GM23338 (cell line): ENCODE measurements around the gene CAPG. TPM values are rescaled to one million over a fixed set of nuclear protein-coding genes. Genes with fewer than 3 reads are reported as not detected.

Experiments
- ATAC-seq: fragments of 200-7000 bp; cut with Tn5 transposase; 3 replicates; pipeline ENCODE4 v1.9.1; 2020
- DNase-seq: peaks from one replicate; pipeline ENCODE4 v3.0.0-alpha.2; 2015; ENCODE audit warnings: low spot score
- H2AFZ ChIP-seq: fragments of 200-600 bp; sonication (generic); 2 replicates; pipeline ENCODE4 v1.8.0; 2016; ENCODE audit warnings: antibody characterized with exemption, mild to moderate bottlenecking, moderate library complexity
- H3F3A ChIP-seq: fragments of 200-600 bp; sonication (generic); replicated peaks from 2 replicates; pipeline ENCODE4 v1.8.0; 2017; ENCODE audit warnings: antibody characterized with exemption, mixed run types, low read depth
- H3K27ac ChIP-seq: fragments of 200-600 bp; sonication (generic); 2 replicates; pipeline ENCODE4 v1.6.1; 2016; ENCODE audit warnings: low read depth
- H3K27me3 ChIP-seq: fragments of 200-600 bp; sonication (generic); 2 replicates; pipeline ENCODE4 v1.8.0; 2016; ENCODE audit warnings: mild to moderate bottlenecking, mixed run types, moderate library complexity; ENCODE audit not compliant: insufficient read depth
- H3K36me3 ChIP-seq: fragments of 200-600 bp; sonication (generic); 2 replicates; pipeline ENCODE4 v1.8.0; 2016; ENCODE audit warnings: mild to moderate bottlenecking; ENCODE audit not compliant: insufficient read depth
- H3K4me1 ChIP-seq: fragments of 200-600 bp; sonication (generic); 2 replicates; pipeline ENCODE4 v1.8.0; 2016; ENCODE audit warnings: mild to moderate bottlenecking, moderate library complexity; ENCODE audit not compliant: insufficient read depth
- H3K4me2 ChIP-seq: fragments of 200-600 bp; sonication (generic); 2 replicates; pipeline ENCODE4 v1.7.1; 2017; ENCODE audit warnings: mixed run types
- H3K4me3 ChIP-seq: fragments of 200-600 bp; sonication (generic); 2 replicates; pipeline ENCODE4 v1.6.1; 2016; ENCODE audit warnings: mixed run types
- H3K79me2 ChIP-seq: fragments of 200-600 bp; sonication (generic); replicated peaks from 2 replicates; pipeline ENCODE4 v1.8.0; 2017; ENCODE audit warnings: mild to moderate bottlenecking; ENCODE audit not compliant: insufficient read depth
- H3K9me2 ChIP-seq: fragments of 200-600 bp; sonication (generic); 2 replicates; pipeline ENCODE4 v1.8.0; 2017; ENCODE audit not compliant: insufficient read depth
- H4K20me1 ChIP-seq: fragments of 200-600 bp; sonication (generic); replicated peaks from 2 replicates; pipeline ENCODE4 v1.8.0; 2017; ENCODE audit warnings: mild to moderate bottlenecking; ENCODE audit not compliant: insufficient read depth
- H3K27ac Mint-ChIP-seq: 2 replicates; pipeline ENCODE4 v1.8.0; 2020; ENCODE audit warnings: inconsistent platforms, mild to moderate bottlenecking, moderate library complexity, mixed read lengths
- H3K27me3 Mint-ChIP-seq: 3 replicates; pipeline ENCODE4 v1.8.0; 2022; ENCODE audit warnings: low read depth, mild to moderate bottlenecking, moderate library complexity, mixed read lengths, inconsistent platforms; ENCODE audit not compliant: insufficient read depth, poor library complexity
- H3K36me3 Mint-ChIP-seq: 3 replicates; pipeline ENCODE4 v1.8.0; 2021; ENCODE audit warnings: low read depth, mild to moderate bottlenecking, inconsistent platforms, moderate library complexity, mixed read lengths
- H3K4me1 Mint-ChIP-seq: 3 replicates; pipeline ENCODE4 v1.8.0; 2020; ENCODE audit warnings: mild to moderate bottlenecking, inconsistent platforms, mixed read lengths
- H3K4me3 Mint-ChIP-seq: 3 replicates; pipeline ENCODE4 v1.8.0; 2021; ENCODE audit warnings: moderate library complexity, mild to moderate bottlenecking, inconsistent platforms, mixed read lengths
- H3K9me3 Mint-ChIP-seq: 3 replicates; pipeline ENCODE4 v1.8.0; 2020; ENCODE audit warnings: moderate library complexity, mild to moderate bottlenecking, inconsistent platforms, mixed read lengths
- CREB1 ChIP-seq: fragments of 250-450 bp; sonication (Bioruptor Pico); IDR thresholded peaks from 2 replicates; pipeline ENCODE4 v1.5.0; 2020; ENCODE audit warnings: low read depth, mild to moderate bottlenecking, moderate library complexity
- CTCF ChIP-seq, 2 experiments: fragments of 200-600 bp in 1 of 2; sonication (generic) in 1 of 2; conservative IDR thresholded peaks; 2 replicates each; pipeline versions ENCODE4 v1.5.1 to v1.6.1; 2016 to 2017; ENCODE audit warnings: antibody characterized with exemption in 2 of 2, low read depth in 2 of 2, mild to moderate bottlenecking in 2 of 2, moderate library complexity in 1 of 2
- EZH2phosphoT487 ChIP-seq: fragments of 200-600 bp; sonication (generic); IDR thresholded peaks from one replicate; pipeline ENCODE4 v1.8.1; 2018; ENCODE audit warnings: antibody characterized with exemption; ENCODE audit not compliant: unreplicated experiment
- NANOG ChIP-seq: IDR thresholded peaks from 2 replicates; pipeline ENCODE4 v1.6.1; 2016; ENCODE audit warnings: antibody characterized with exemption, borderline replicate concordance
- ZNF331 ChIP-seq: fragments of 250-450 bp; sonication (Bioruptor Pico); IDR thresholded peaks from 2 replicates; pipeline ENCODE4 v1.5.0; 2020; ENCODE audit warnings: low read depth, mild to moderate bottlenecking, moderate library complexity
- polyA plus RNA-seq: library from polyadenylated mRNA; unstranded; fragments of >200 nt; fragmentation: Nextera tagmentation; extraction: Ambion mirVana; gene quantifications from 2 replicates; pipeline ENCODE4 v1.2.1, GENCODE V29; 2016
- total RNA-seq: library from RNA; depleted of rRNA; stranded (reverse); fragments of >200 nt; shearing (Covaris generic); gene quantifications from 2 replicates; pipeline ENCODE4 v1.2.3, GENCODE V29; 2014
- TF ChIP-seq, protein P1 (sequence below): IDR thresholded peaks from 2 replicates; pipeline ENCODE4 v1.6.1; 2016; ENCODE audit warnings: antibody characterized with exemption

Gene CAPG
- total and polyA plus RNA-seq, 2 experiments from 2014 or later, result 88.7 to 104 TPM

DNA sequence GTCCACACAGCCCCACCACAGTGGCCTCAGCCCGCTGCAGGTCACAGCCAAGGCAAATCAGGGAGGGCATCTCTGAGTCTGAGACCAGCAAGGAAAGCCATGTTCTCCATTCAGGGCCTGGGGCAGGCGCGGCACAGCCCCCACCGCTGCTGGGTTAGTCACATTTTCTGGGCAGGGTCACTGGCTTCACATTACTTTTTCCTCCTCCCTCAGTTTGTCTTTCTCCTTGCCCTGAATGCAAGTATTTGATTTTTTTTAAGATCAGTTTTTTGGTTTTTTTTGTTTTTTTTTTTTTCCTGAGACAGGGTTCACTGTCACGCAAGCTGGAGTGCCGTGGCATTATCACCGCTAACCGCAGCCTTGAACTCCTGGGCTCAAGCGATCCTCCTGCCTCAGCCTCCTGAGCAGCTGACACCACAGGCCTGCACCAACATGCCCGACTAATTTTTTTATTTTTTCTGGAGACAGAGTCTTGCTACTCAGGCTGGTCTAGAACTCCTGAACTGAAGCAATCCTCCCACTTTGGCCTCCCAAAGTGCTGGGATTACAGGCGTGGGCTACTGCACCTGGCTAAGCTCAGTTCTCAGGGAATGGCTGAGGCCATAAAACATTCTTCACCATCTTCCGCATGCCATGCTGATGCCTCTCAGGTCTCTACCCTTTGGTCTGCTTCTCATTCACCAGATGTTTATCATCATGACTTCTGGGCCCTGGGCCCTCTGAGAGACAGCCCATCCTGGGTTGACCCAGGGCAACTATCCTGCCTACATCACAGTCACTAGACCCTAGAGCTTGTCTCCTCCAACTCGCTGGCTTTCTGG, 628 bp upstream of the CAPG start:
- no peaks in the 10 kb centered on the region for H3K9me2 ChIP-seq
- peaks cover 37% of the 10 kb centered on the region for H3K4me1 ChIP-seq
- no peak overlapping the region for H2AFZ ChIP-seq
- Mint-ChIP-seq H3K27ac (no peak overlapping the region), H3K9me3 (no peaks in the 10 kb centered on the region), H3K36me3 (no peaks in the 10 kb centered on the region), H3K27me3 (peaks cover 22% of the 10 kb centered on the region), H3K4me3 (peak overlapping the region; percentile 29; the same call in 1 of the 3 replicates), H3K4me1 (peaks cover 37% of the 10 kb centered on the region)
- TF ChIP-seq ZNF331 (no peak), CREB1 (CRISPR knock-in tag) (no peak), NANOG (no peak)
- TF ChIP-seq, protein P1, sequence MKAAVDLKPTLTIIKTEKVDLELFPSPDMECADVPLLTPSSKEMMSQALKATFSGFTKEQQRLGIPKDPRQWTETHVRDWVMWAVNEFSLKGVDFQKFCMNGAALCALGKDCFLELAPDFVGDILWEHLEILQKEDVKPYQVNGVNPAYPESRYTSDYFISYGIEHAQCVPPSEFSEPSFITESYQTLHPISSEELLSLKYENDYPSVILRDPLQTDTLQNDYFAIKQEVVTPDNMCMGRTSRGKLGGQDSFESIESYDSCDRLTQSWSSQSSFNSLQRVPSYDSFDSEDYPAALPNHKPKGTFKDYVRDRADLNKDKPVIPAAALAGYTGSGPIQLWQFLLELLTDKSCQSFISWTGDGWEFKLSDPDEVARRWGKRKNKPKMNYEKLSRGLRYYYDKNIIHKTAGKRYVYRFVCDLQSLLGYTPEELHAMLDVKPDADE, result no peak
- H3K27ac ChIP-seq, result 0 out of 2 replicates have a peak overlapping the region, but pooled peaks have one; percentile 26
- H3K79me2 ChIP-seq, result no peaks in the 10 kb centered on the region
- no peak for DNase-seq
- ATAC-seq, result no peak
- H3F3A ChIP-seq, result peaks cover 9% of the 10 kb centered on the region; the same call in 1 of the 2 replicates
- H3K27me3 ChIP-seq, result no peaks in the 10 kb centered on the region
- no peak overlapping the region for H3K4me3 ChIP-seq
- H3K4me2 ChIP-seq, result peak overlapping the region; percentile 71; the same call in 1 of the 2 replicates
- no peaks in the 10 kb centered on the region for H3K36me3 ChIP-seq
- H4K20me1 ChIP-seq, result no peaks in the 10 kb centered on the region

- Mint-ChIP-seq H3K36me3 (peaks cover 10% of the 10 kb centered on the region), H3K27ac (peak overlapping the region; percentile 2; the same call in 1 of the 2 replicates), H3K27me3 (peaks cover 10% of the 10 kb centered on the region), H3K4me3 (no peak overlapping the region), H3K9me3 (peaks cover 13% of the 10 kb centered on the region), H3K4me1 (peaks cover 31% of the 10 kb centered on the region)
- no peak overlapping the region for H2AFZ ChIP-seq
- H3K36me3 ChIP-seq, result peaks cover 8% of the 10 kb centered on the region; the same call in 1 of the 2 replicates
- TF ChIP-seq EZH2phosphoT487 (no peak), CTCF (conservative IDR thresholded peaks at IDR 0.05; ENCODE audit: low read depth in 2 of 2) (0 out of 4 replicates have a peak, but pooled peaks of 1 of the 2 experiments have one; percentile 5)
- ATAC-seq, result peak; percentile 34
- peaks cover 9% of the 10 kb centered on the region for H3K79me2 ChIP-seq
- peak overlapping the region; percentile 57; the same call in 1 of the 2 replicates for H3K4me2 ChIP-seq
- H4K20me1 ChIP-seq, result no peaks in the 10 kb centered on the region
- peaks cover 29% of the 10 kb centered on the region for H3K4me1 ChIP-seq
- H3K27me3 ChIP-seq, result no peaks in the 10 kb centered on the region
- peak overlapping the region; percentile 74; the same call in 1 of the 2 replicates for H3K27ac ChIP-seq
- H3F3A ChIP-seq, result peaks cover 10% of the 10 kb centered on the region; the same call in 1 of the 2 replicates
- no peak for DNase-seq
- H3K4me3 ChIP-seq, result no peak overlapping the region
- H3K9me2 ChIP-seq, result no peaks in the 10 kb centered on the region
Measured at GRCh38 chr2:85405201-85406059, 4.7 kb downstream of the CAPG start.
